Spleen (tissue), 7 donors: ENCODE measurements around the gene CPLX3.

Experiments used
- CTCF ChIP-seq, 11 experiments: fragments of 200-600 bp in 7 of 11; fragments of 450-650 bp in 4 of 11; sonication (generic) in 4 of 11; IDR thresholded peaks in 8 of 11; conservative IDR thresholded peaks in 3 of 11; 1 replicate in 7 of 11; 2 replicates in 4 of 11; pipeline versions ENCODE4 v1.4.0 to v1.8.0; 2016 to 2021; ENCODE audit warnings: antibody characterized with exemption in 11 of 11, inconsistent platforms in 4 of 11, mild to moderate bottlenecking in 1 of 11
- POLR2AphosphoS5 ChIP-seq, 3 donors: sonication (generic); formaldehyde crosslinking; IDR thresholded peaks; one replicate each; pipeline ENCODE4 v1.5.1; 2017; ENCODE audit warnings: antibody characterized with exemption in 3 of 3
- donor health status: DM: no; HTN: no; CAD: no; lungs with moderate emphysema.
- donor health status: DM: no; HTN: no; CAD: no.
- donor health status: DM: no; HTN: no; CAD: no.

GRCh38 chr15:74850393-74850792, 24.0 kb downstream of the CPLX3 start:
- TF ChIP-seq CTCF (IDR thresholded peaks at IDR 0.05 in 8 of 11, conservative IDR thresholded peaks at IDR 0.05 in 3 of 11) (no peak), POLR2AphosphoS5 (IDR thresholded peaks at IDR 0.05) (no peak)
